Measurements from ENCODE around the gene DSE. TPM values are rescaled to one million over a fixed set of nuclear protein-coding genes. Genes with fewer than 3 reads are reported as not detected.

The DSE gene
- total and polyA plus RNA-seq, 2 donors (not counting 1 experiment from before 2014, with no cell fraction given): 71.0 to 89.2 TPM

- H3K9me3 ChIP-seq (ENCODE audit: control insufficient read depth, insufficient read depth, low read depth, low read length): no peaks in the 10 kb centered on the region
- H3K27me3 ChIP-seq (ENCODE audit: control insufficient read depth, insufficient read depth, low read length): no peaks in the 10 kb centered on the region
- no peak overlapping the region for H3K27ac ChIP-seq (ENCODE audit: insufficient read depth, low read length)
- H3K4me3 ChIP-seq (replicated peaks in 1 of 4; ENCODE audit: control extremely low read depth in 1 of 4, insufficient read depth in 1 of 4, low read depth in 3 of 4, low read length in 4 of 4): no peak overlapping the region
- H3K4me1 ChIP-seq (ENCODE audit: control insufficient read depth, extremely low read depth, insufficient read depth, low read length): peaks cover 10% of the 10 kb centered on the region
- no peaks in the 10 kb centered on the region for H4K20me1 ChIP-seq (ENCODE audit: control insufficient read depth, extremely low read depth, insufficient read depth, low read length)
- H3K79me2 ChIP-seq (ENCODE audit: control insufficient read depth, insufficient read depth, low read length): no peaks in the 10 kb centered on the region
- no peak for TF ChIP-seq CTCF (conservative IDR thresholded peaks at IDR 0.05 in 1 of 2, IDR thresholded peaks at IDR 0.05 in 1 of 2; ENCODE audit: low read depth in 1 of 2, low read length in 2 of 2)
- TF ChIP-seq EZH2 (IDR thresholded peaks at IDR 0.05; ENCODE audit: low read length, missing control alignments): no peak
- DNase-seq (ENCODE audit: low read depth in 2 of 2): no peak
- H3K9ac ChIP-seq (ENCODE audit: insufficient read depth, low read length): no peak overlapping the region
- no peaks in the 10 kb centered on the region for H3K36me3 ChIP-seq (ENCODE audit: control insufficient read depth, insufficient read depth, low read length)
- no peak overlapping the region for H2AFZ ChIP-seq (ENCODE audit: low read length)
- H3K4me2 ChIP-seq (ENCODE audit: extremely low read depth, insufficient read depth, low read length): no peak overlapping the region
These were observed 74.4 kb downstream of the DSE start for GRCh38 chr6:116445102-116445501.

- Histone ChIP-seq H3K4me3 (replicated peaks in 1 of 4; ENCODE audit: control extremely low read depth in 1 of 4, insufficient read depth in 1 of 4, low read depth in 3 of 4, low read length in 4 of 4) (no peak overlapping the region), H3K9ac (ENCODE audit: insufficient read depth, low read length) (no peak overlapping the region), H3K4me2 (ENCODE audit: extremely low read depth, insufficient read depth, low read length) (no peak overlapping the region), H3K9me3 (ENCODE audit: control insufficient read depth, insufficient read depth, low read depth, low read length) (no peaks in the 10 kb centered on the region), H3K36me3 (ENCODE audit: control insufficient read depth, insufficient read depth, low read length) (no peaks in the 10 kb centered on the region), H4K20me1 (ENCODE audit: control insufficient read depth, extremely low read depth, insufficient read depth, low read length) (no peaks in the 10 kb centered on the region), H3K4me1 (ENCODE audit: control insufficient read depth, extremely low read depth, insufficient read depth, low read length) (peaks cover 10% of the 10 kb centered on the region), H2AFZ (ENCODE audit: low read length) (no peak overlapping the region), H3K27me3 (ENCODE audit: control insufficient read depth, insufficient read depth, low read length) (no peaks in the 10 kb centered on the region), H3K27ac (ENCODE audit: insufficient read depth, low read length) (no peak overlapping the region), H3K79me2 (ENCODE audit: control insufficient read depth, insufficient read depth, low read length) (no peaks in the 10 kb centered on the region)
- peak in 1 of 2 donors; percentile 56 for DNase-seq (ENCODE audit: low read depth in 2 of 2)
- TF ChIP-seq CTCF (conservative IDR thresholded peaks at IDR 0.05 in 1 of 2, IDR thresholded peaks at IDR 0.05 in 1 of 2; ENCODE audit: low read depth in 1 of 2, low read length in 2 of 2) (no peak), EZH2 (IDR thresholded peaks at IDR 0.05; ENCODE audit: low read length, missing control alignments) (no peak)
These were observed 75.7 kb downstream of the DSE start for GRCh38 chr6:116446399-116446798.

GRCh38 chr6:116447052-116447451, 76.3 kb downstream of the DSE start:
- Histone ChIP-seq H3K9ac (ENCODE audit: insufficient read depth, low read length) (no peak overlapping the region), H3K4me2 (ENCODE audit: extremely low read depth, insufficient read depth, low read length) (peak overlapping the region; percentile 77), H3K27ac (ENCODE audit: insufficient read depth, low read length) (peak overlapping the region; percentile 44), H3K27me3 (ENCODE audit: control insufficient read depth, insufficient read depth, low read length) (no peaks in the 10 kb centered on the region), H3K36me3 (ENCODE audit: control insufficient read depth, insufficient read depth, low read length) (no peaks in the 10 kb centered on the region), H2AFZ (ENCODE audit: low read length) (no peak overlapping the region), H3K79me2 (ENCODE audit: control insufficient read depth, insufficient read depth, low read length) (no peaks in the 10 kb centered on the region), H3K4me1 (ENCODE audit: control insufficient read depth, extremely low read depth, insufficient read depth, low read length) (peaks cover 10% of the 10 kb centered on the region), H3K9me3 (ENCODE audit: control insufficient read depth, insufficient read depth, low read depth, low read length) (no peaks in the 10 kb centered on the region), H4K20me1 (ENCODE audit: control insufficient read depth, extremely low read depth, insufficient read depth, low read length) (no peaks in the 10 kb centered on the region), H3K4me3 (replicated peaks in 1 of 4; ENCODE audit: control extremely low read depth in 1 of 4, insufficient read depth in 1 of 4, low read depth in 3 of 4, low read length in 4 of 4) (peak overlapping the region in 1 of 4 experiments; percentile 17)
- no peak for DNase-seq (ENCODE audit: low read depth in 2 of 2)
- no peak for TF ChIP-seq EZH2 (IDR thresholded peaks at IDR 0.05; ENCODE audit: low read length, missing control alignments)
- no peak for TF ChIP-seq CTCF (conservative IDR thresholded peaks at IDR 0.05 in 1 of 2, IDR thresholded peaks at IDR 0.05 in 1 of 2; ENCODE audit: low read depth in 1 of 2, low read length in 2 of 2)
